ENCODE results near the gene GPR55.

DNA sequence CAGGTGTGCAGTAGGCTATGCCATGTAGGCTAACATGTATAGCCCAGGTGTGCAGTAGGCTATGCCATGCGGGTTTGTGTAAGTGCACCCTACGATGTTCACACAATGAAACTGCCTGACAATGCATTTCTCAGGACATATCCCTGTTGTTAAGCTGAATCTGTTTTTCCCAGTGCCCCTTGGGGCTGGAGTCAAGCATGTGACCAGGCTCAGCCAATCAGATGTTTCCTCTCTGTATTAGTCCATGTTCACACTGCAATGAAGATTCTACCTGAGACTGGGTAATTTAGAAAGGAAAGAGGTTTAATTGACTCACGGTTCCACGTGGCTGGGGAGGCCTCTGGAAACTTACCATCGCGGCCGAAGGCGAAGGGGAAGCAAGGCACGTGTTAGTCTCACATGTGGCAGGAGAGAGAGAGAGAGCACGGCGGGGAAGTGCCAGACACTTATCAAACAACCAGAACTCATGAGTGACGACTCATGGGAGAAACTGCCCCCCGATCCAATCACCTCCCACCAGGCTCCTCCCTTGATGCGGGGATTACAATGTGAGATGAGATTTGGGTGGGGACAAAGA is 36.1 kb downstream of the GPR55 start:
- TF ChIP-seq, protein P1, sequence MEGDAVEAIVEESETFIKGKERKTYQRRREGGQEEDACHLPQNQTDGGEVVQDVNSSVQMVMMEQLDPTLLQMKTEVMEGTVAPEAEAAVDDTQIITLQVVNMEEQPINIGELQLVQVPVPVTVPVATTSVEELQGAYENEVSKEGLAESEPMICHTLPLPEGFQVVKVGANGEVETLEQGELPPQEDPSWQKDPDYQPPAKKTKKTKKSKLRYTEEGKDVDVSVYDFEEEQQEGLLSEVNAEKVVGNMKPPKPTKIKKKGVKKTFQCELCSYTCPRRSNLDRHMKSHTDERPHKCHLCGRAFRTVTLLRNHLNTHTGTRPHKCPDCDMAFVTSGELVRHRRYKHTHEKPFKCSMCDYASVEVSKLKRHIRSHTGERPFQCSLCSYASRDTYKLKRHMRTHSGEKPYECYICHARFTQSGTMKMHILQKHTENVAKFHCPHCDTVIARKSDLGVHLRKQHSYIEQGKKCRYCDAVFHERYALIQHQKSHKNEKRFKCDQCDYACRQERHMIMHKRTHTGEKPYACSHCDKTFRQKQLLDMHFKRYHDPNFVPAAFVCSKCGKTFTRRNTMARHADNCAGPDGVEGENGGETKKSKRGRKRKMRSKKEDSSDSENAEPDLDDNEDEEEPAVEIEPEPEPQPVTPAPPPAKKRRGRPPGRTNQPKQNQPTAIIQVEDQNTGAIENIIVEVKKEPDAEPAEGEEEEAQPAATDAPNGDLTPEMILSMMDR (IDR thresholded peaks at IDR 0.05; ENCODE audit: low read length) = no peak
- no peak for TF ChIP-seq EZH2 (IDR thresholded peaks at IDR 0.05; ENCODE audit: borderline replicate concordance, low read length)
